GM18498 (cell line): ENCODE measurements around the gene CKAP2L.

Experiments used
- ATAC-seq: cut with Tn5 transposase; IDR thresholded peaks from one replicate; pipeline ENCODE4 v1.9.1; 2021; ENCODE audit warnings: mild to moderate bottlenecking, moderate library complexity; ENCODE audit not compliant: unreplicated experiment

Gene CKAP2L

GRCh38 chr2:112764071-112765044, at the start of gene CKAP2L:
TSS of gene CKAP2L (minus strand) at chr2:112764609. CDS start at chr2:112764598, 11 bp downstream.
- peak; percentile 99 for ATAC-seq

- no peak for ATAC-seq
These were observed 49.0 kb upstream of the CKAP2L start for GRCh38 chr2:112813280-112813966.

GRCh38 chr2:112812318-112813267, 48.2 kb upstream of the CKAP2L start:
- ATAC-seq: no peak

GRCh38 chr2:112811841-112812306, 47.5 kb upstream of the CKAP2L start:
- ATAC-seq: no peak

- no peak for ATAC-seq
These were observed 46.9 kb upstream of the CKAP2L start for GRCh38 chr2:112811276-112811831.

GRCh38 chr2:112809112-112809511, 44.7 kb upstream of the CKAP2L start:
- no peak for ATAC-seq

GRCh38 chr2:112807233-112807807, 42.9 kb upstream of the CKAP2L start:
- ATAC-seq: no peak

- ATAC-seq: no peak
These were observed 41.1 kb upstream of the CKAP2L start for GRCh38 chr2:112805542-112805941.

GRCh38 chr2:112803691-112804521, 39.5 kb upstream of the CKAP2L start:
- ATAC-seq: no peak

- ATAC-seq: no peak
These were observed 36.6 kb upstream of the CKAP2L start for GRCh38 chr2:112800881-112801583.

GRCh38 chr2:112798979-112799975, 34.9 kb upstream of the CKAP2L start:
- no peak for ATAC-seq

GRCh38 chr2:112796486-112796885, 32.1 kb upstream of the CKAP2L start:
- ATAC-seq: no peak

GRCh38 chr2:112795774-112796173, 31.4 kb upstream of the CKAP2L start:
- no peak for ATAC-seq

GRCh38 chr2:112794841-112795240, 30.4 kb upstream of the CKAP2L start:
- ATAC-seq: no peak

- no peak for ATAC-seq
These were observed 29.8 kb upstream of the CKAP2L start for GRCh38 chr2:112794131-112794733.

- ATAC-seq: no peak
These were observed 29.1 kb upstream of the CKAP2L start for GRCh38 chr2:112793449-112793978.

GRCh38 chr2:112792419-112792818, 28.0 kb upstream of the CKAP2L start:
- ATAC-seq: no peak
